ENCODE results near the gene CTSV.
"Not testable (repeated sequence)": the region's sequence is repeated elsewhere in the genome, so short reads cannot be mapped to it uniquely, and the experiment has no call there.

Gene CTSV

DNA sequence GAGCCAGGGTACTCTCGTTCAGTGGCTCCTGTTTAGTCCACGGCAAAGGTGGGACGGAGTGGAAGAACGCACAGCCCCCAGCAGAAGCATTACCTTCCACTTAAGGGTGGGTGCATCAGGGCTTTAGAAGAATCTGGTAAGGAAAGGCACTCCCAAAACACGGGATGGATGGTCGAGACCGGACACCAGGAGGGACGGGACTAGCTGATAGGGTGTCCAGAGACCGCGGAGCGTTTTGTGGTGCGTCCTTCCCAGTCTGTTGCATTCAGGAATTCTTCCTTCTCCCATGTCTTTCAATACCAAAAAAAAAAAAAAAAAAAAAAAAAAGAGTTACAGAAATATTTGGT lies 545 bp upstream of the CTSV start:
- no peak for DNase-seq

DNA sequence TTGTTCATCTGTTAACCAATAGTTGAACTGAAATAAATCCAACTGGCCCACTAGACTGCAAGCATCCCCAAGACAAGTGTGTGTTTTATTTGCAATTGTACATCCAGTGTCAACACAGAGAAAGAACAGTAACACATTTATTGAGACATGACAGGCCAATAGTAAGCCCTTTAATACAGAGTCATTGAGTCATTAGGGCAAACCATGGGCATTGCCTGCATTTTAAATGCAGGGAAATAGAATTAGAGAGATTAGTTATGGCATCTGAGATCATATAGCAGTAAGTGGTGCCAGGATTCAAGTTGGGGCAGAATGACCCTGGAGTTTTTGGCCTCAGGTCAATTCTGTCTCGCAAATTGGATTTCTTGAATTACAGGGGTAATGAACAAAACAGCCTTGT lies 15.4 kb downstream of the CTSV start:
- DNase-seq = not testable (repeated sequence)

DNA sequence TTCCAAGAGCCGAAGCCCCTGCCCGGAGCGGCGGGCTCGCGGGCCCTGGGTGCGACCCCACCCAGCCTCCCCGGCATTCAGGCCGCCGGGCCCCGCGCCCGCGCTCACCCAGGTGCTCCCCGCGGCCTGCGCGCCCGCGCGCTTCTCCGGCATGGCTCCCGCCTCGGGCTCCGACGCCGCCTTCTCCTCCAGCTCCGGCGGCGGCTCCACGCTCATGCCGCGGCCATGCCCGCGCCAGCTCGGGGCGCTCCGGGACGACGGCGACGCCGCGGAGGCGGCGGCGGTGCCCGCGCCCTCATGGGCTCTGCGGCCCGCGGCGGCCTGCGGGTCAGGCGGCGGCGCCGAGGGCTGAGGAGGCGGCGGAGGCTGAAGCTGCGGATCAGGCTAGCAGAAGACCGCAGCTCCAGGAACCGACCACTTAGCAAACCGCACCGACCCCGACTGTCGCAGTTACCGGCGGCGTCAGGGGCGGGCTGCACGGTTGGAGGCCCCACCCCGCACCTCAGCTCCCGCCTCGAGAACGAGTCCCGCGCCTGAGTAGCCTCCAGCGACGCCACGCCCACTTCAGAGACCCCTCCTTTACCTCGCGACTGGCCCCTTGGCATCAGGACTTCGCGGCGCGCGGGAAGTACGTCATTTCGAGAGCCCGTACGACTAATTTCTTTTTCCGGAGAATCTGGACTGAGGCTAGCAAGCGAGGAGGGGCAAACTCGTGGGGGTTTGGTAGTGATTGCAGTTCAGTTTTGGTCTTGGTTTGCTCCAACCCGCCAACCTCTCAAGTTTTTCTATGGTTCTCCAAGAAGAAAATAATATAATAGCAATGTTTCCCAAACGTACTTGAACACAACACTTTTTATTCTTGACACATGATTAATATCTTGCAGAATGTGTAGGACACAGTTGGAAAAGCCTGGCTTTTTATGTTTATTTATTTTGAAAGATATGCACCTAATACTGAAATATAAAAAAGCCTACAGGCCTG lies 25.5 kb downstream of the CTSV start:
- peak; percentile 58 for DNase-seq

GRCh38 chr9:97012617-97013016 lies 26.3 kb downstream of the CTSV start:
- not testable (repeated sequence) for DNase-seq

DNA sequence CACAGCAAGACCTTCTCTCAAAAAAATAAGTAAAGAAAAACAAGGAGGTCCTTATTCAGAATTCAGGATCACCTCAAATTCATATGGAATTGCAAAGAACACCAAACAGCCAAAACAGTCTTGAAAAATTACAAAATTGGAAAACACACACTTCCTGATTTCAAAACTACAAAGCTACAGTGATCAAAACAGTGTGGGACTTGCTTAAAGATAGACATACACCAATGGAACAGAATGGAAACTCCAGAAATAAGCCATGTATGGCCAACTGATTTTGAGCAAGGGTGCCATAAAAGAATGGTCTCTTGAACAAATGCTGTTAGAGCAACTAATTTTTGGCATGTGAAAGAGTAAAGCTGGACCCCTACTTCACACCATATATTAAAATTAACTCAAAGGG lies 36.7 kb downstream of the CTSV start:
- DNase-seq = not testable (repeated sequence)

GRCh38 chr9:97001338-97001737 lies 37.6 kb downstream of the CTSV start:
- not testable (repeated sequence) for DNase-seq

- not testable (repeated sequence) for DNase-seq
Observed at GRCh38 chr9:97000139-97000787, 38.7 kb downstream of the CTSV start.

- not testable (repeated sequence) for DNase-seq
Observed at GRCh38 chr9:96999733-97000132, 39.2 kb downstream of the CTSV start.

DNA sequence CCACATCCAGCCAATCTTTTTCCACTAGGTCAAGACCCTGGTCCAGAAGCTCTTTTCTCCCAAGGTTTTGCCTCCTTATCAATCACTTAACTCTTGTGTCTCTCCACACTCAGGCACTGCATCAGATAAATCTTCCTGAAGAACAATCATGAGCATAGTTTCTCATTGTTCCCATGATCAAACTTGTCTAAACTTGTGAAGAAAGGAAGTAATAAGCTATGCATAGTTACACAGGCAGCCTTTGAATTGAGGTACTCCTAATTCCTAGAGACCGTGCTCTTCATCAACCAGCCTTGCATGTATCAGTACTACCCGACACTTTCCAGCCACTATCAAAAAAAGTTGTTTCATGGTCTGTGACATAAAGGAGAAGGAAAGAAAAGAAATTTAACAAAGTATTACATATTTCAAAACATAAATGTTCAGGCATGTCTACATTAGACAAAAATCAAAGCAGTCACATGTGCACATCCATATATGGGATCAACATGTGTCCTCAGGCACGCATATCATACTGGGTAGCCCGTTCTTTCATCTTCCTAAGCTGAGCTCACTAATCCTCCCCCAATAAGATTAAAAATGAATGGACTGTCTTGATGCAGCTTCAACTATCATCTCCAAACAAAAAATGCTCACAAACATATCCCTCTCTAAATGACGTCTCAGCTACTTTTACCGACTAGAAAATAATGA lies 41.8 kb downstream of the CTSV start:
- DNase-seq = not testable (repeated sequence)

DNA sequence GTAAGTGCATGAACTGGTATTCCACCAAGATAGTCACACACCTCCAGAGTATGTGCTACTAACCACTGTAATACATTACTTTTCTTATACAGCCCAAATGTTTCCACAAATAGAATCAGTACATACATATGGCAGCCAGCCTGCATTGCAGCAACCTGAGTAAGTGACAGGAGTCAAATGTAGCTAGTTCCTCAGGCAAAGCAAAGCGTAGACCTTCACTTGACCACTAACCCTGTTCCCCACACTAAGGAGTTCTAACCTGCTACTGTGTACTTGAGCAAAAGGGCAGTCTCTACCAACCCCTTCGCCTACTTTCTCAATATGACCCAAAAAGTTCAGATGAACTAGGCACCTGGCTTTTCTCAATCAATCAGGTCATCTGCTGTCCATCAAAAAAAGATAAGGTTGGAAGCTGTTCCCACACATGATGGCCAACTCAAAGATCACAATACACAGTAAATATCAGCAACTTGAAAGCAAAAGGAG lies 44.4 kb downstream of the CTSV start:
- not testable (repeated sequence) for DNase-seq

DNA sequence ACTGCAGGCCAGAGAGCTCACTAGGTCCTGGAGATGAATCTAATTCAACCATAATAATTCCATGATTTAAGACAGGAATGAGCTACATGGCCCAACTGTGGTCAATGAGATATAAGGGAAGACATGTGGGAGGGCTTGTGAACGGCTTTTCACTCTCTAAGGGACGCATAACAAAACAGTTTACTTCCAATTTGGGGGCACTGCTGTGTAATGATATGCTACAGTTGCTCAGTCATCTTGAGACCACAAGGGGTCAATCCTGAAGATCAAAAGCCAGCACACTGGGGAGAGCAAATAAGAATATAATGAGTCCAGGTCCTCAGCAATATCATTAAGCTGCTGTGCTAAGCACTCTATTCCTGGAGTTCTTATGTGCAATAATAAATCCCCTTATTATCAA lies 46.6 kb downstream of the CTSV start:
- DNase-seq = not testable (repeated sequence)

DNA sequence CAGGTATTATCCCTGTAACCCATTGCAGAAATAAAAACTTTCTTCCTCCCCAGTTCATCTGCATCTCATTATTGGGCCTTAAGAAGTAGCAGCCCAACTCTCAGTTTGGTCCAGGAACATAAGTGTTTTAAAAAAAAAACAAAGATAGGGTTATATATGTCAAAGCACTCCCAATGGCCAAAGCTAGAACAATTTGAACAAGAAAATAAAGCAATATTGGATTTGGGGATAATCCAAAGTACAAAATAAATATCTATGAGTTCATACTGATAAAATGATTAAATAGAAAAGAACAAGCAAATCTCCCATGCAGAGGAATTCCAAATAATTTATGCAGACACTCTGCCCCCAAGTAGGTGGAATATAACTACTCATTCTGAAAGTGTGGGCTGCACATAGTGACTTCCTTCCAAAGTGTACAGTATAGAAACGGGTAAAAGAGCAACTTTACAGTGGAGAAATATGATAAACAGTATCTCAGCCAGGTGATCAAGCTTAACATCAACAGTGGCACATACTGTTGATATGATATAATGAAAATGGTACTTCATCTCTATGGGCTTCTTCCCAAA lies 49.1 kb downstream of the CTSV start:
- not testable (repeated sequence) for DNase-seq

DNA sequence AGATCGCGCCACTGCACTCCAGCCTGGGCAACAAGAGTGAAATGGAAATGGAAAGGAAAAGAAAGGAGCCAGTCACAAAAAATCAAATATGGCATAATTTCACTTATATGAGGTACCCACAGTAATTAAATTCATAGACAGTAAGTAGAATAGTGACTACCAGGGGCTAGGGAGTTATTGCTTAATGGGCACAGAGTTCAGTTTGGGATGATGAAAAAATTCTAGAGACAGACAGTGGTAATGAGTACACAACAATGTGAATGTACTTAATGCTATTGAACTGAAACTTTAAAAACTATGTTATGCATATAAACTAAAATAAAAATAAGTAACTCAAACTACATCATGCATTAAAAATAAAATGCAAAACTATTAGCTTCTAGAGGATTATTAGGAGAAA lies 54.1 kb downstream of the CTSV start:
- DNase-seq = not testable (repeated sequence)

- not testable (repeated sequence) for DNase-seq
Observed at GRCh38 chr9:96984139-96984538, 54.8 kb downstream of the CTSV start.

- DNase-seq = not testable (repeated sequence)
Observed at GRCh38 chr9:96983496-96984122, 55.3 kb downstream of the CTSV start.
